Mesodermal cell (in vitro differentiated cells): ENCODE measurements around the gene ZNF830.
A peak's percentile ranks its signal among the peaks of the same experiment; 100 is the strongest.

Source experiments
- H3K27ac ChIP-seq: 2 replicates; pipeline ENCODE4 v1.7.0; 2013; ENCODE audit warnings: mild to moderate bottlenecking, low read depth, low read length, moderate library complexity; ENCODE audit not compliant: severe bottlenecking
- H3K36me3 ChIP-seq: 2 replicates; pipeline ENCODE4 v1.7.1; 2013; ENCODE audit warnings: mild to moderate bottlenecking, low read length, moderate library complexity; ENCODE audit not compliant: control insufficient read depth, insufficient read depth
- H3K4me1 ChIP-seq: one replicate; pipeline ENCODE4 v1.7.1; 2013; ENCODE audit warnings: mild to moderate bottlenecking, low read length; ENCODE audit not compliant: insufficient read depth, control insufficient read depth, poor library complexity, severe bottlenecking
- H3K4me3 ChIP-seq: 2 replicates; pipeline ENCODE4 v1.7.0; 2013; ENCODE audit warnings: low read length, control low read depth, mild to moderate bottlenecking; ENCODE audit not compliant: insufficient read depth, poor library complexity, severe bottlenecking; ENCODE audit errors: extremely low read depth
- H3K9me3 ChIP-seq: 2 replicates; pipeline ENCODE4 v1.7.1; 2013; ENCODE audit warnings: mild to moderate bottlenecking, low read length, moderate library complexity; ENCODE audit not compliant: control insufficient read depth
- WGBS, 2 experiments: methylation state at CpG; one replicate each; pipeline ENCODE4 v1.1.5; 2013; ENCODE audit warnings: missing lambda C conversion rate in 2 of 2; ENCODE audit not compliant: insufficient coverage in 2 of 2; 5-methylcytosine and 5-hydroxymethylcytosine counted together

Gene ZNF830

GRCh38 chr17:34974794-34975785 lies 13.8 kb downstream of the ZNF830 start:
- H3K4me1 ChIP-seq: peaks cover 3% of the 10 kb centered on the region
- no peak overlapping the region for H3K4me3 ChIP-seq
- H3K36me3 ChIP-seq: no peaks in the 10 kb centered on the region
- H3K9me3 ChIP-seq: no peaks in the 10 kb centered on the region
- no peak overlapping the region for H3K27ac ChIP-seq
- WGBS, 2 experiments: 79 to 83% methylated on average over 2 of the region's 3 CpGs

GRCh38 chr17:34979153-34979552 lies 17.8 kb downstream of the ZNF830 start:
- no peaks in the 10 kb centered on the region for H3K9me3 ChIP-seq
- H3K4me3 ChIP-seq: no peak overlapping the region
- peaks cover 3% of the 10 kb centered on the region for H3K4me1 ChIP-seq
- WGBS, 2 experiments: 87 to 98% methylated on average over 5 to 6 of the region's 7 CpGs
- H3K36me3 ChIP-seq: peaks cover 18% of the 10 kb centered on the region
- no peak overlapping the region for H3K27ac ChIP-seq

DNA sequence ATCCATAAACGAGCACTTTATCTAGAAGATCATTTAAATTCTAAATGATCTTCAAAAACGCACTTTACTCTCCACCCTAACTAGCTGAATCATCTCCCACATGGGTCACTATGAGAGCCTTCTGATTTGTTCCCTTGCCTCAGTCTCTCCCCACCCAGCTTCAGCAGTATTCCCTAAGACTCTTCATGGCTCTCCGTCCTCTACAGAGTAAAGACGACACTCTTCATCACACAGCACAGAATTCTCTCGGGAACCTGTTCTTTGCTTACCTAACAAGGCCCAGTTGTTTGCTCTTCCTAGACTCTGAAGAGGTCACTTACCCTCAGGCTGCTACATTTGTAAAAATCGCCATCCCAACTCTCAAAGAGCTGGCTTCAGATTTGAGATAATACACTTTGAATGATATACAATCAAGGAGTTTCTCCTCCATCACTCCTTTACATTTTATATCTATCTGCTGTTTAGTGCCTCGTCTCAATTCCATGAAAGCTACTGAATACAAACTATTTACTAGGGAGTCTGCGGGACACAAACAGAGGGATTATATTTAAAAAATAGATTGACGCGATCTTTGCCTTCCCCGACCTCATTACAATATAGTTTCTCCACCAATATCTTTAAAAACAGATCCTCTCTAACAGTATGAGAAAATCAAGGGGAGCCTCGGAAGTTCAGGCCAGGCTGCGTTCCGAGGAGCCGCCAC lies 18.5 kb downstream of the ZNF830 start:
- whole genome bisulfite sequencing, 2 experiments: 56 to 58% methylated on average over 5 to 7 of the region's 15 CpGs
- H3K4me3 ChIP-seq: peak overlapping the region; percentile 84
- H3K9me3 ChIP-seq: no peaks in the 10 kb centered on the region
- H3K27ac ChIP-seq: peak overlapping the region; percentile 98
- H3K36me3 ChIP-seq: peaks cover 24% of the 10 kb centered on the region
- peaks cover 3% of the 10 kb centered on the region for H3K4me1 ChIP-seq

GRCh38 chr17:34980353-34980680 lies 19.0 kb downstream of the ZNF830 start, which contains the start of gene LIG3:
Gene LIG3, plus strand, starts transcription at chr17:34980512. Its CDS starts 2,494 bp downstream, at chr17:34983006.
- WGBS, 2 experiments: 0% methylated on average over 24 to 33 of the region's 39 CpGs
- Histone ChIP-seq H3K4me1 (no peaks in the 10 kb centered on the region), H3K27ac (peak within 1 kb of the TSS; percentile 98), H3K4me3 (peak within 1 kb of the TSS; percentile 84), H3K9me3 (no peaks in the 10 kb centered on the region), H3K36me3 (peaks cover 26% of the 10 kb centered on the region)

DNA sequence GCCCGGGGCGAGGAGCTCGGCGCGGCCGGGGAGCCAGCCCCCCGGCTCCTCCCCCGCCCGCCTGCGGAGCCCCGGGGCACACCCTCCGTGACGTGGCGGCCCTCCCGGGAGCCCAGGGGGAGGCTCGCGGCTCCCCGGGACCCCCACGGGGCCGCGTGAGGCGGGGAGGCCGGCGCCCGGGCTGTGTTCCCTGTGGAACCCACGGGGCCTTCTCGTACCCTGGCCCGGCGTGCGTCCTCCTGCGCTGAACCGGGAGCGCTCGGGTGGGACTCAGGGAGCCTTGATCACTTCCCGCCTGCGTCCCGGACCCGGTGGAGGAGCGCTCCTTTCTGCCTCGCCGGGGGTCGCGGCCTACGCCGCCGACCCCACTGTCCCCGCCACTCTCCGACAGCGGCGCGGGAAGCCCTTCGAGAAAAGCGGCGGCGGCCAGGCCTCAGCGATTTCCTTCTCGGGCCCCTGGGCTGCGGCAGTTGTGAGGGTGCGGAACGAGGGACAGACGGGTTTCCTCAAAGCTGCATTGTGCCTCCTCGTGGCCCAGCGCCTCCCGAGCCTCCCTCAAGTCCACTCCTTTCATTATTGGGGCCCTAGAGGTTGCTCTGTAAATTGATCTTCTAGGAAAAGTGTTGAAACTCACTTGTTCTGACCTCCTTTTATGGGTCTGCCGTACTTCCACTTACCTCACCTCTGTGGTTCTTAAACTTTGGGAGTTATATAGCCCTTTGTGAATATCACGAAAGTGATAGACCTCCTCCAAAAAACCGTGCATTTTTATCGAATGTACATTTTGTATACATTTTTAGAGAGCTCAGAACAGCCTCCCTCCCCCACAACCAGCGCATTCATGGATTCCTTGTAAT lies 19.6 kb downstream of the ZNF830 start:
- 0 to 1% methylated on average over 33 to 59 of the region's 69 CpGs for WGBS, 2 experiments
- peak overlapping the region; percentile 98 for H3K27ac ChIP-seq
- H3K4me1 ChIP-seq: no peaks in the 10 kb centered on the region
- peaks cover 30% of the 10 kb centered on the region for H3K36me3 ChIP-seq
- H3K4me3 ChIP-seq: peak overlapping the region; percentile 84
- no peaks in the 10 kb centered on the region for H3K9me3 ChIP-seq

GRCh38 chr17:34981538-34982241 lies 20.4 kb downstream of the ZNF830 start:
- Histone ChIP-seq H3K27ac (peak overlapping the region; percentile 98), H3K4me3 (peak overlapping the region; percentile 84), H3K4me1 (no peaks in the 10 kb centered on the region), H3K36me3 (peaks cover 38% of the 10 kb centered on the region), H3K9me3 (no peaks in the 10 kb centered on the region)
- 86 to 90% methylated on average over 5 to 6 of the region's 8 CpGs for WGBS, 2 experiments

- peaks cover 87% of the 10 kb centered on the region for H3K36me3 ChIP-seq
- WGBS, 2 experiments: no CpG with 5 or more reads among the region's 2 CpGs
These were observed 25.9 kb downstream of the ZNF830 start for GRCh38 chr17:34987232-34987631.

GRCh38 chr17:34988644-34989043 lies 27.3 kb downstream of the ZNF830 start:
- no peaks in the 10 kb centered on the region for H3K4me1 ChIP-seq
- no peak overlapping the region for H3K27ac ChIP-seq
- no peak overlapping the region for H3K4me3 ChIP-seq
- H3K9me3 ChIP-seq: no peaks in the 10 kb centered on the region
- WGBS, 2 experiments: 91 to 100% methylated on average over 1 to 2 of the region's 2 CpGs
- peaks cover 89% of the 10 kb centered on the region for H3K36me3 ChIP-seq

More at GRCh38 chr17:34987232-34987631, 25.9 kb downstream of the ZNF830 start:
- Histone ChIP-seq H3K9me3 (no peaks in the 10 kb centered on the region), H3K27ac (no peak overlapping the region), H3K4me3 (no peak overlapping the region), H3K4me1 (no peaks in the 10 kb centered on the region)

- WGBS, 2 experiments: 90 to 96% methylated on average over 8 to 10 of the region's 10 CpGs
- peaks cover 89% of the 10 kb centered on the region for H3K36me3 ChIP-seq
- no peaks in the 10 kb centered on the region for H3K4me1 ChIP-seq
- no peak overlapping the region for H3K27ac ChIP-seq
- H3K9me3 ChIP-seq: no peaks in the 10 kb centered on the region
- H3K4me3 ChIP-seq: no peak overlapping the region
These were observed 28.1 kb downstream of the ZNF830 start for GRCh38 chr17:34989473-34989872.

DNA sequence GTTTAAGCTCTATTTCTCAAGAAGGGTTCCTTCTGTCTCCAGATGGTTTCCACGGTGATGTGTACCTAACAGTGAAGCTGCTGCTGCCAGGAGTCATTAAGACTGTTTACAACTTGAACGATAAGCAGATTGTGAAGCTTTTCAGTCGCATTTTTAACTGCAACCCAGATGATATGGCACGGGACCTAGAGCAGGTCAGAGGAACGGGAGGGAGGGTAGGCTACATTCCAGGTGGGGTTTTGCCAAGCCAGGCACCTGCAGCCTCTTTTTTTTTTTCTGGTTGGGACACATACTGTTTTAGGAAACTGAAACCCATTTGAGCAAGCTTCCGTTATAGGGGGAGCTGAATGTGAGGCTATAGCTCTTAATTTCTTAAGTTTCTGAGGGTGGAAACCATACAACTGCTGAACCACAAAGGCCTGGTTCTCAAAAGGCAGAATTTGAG lies 29.6 kb downstream of the ZNF830 start:
- peaks cover 93% of the 10 kb centered on the region for H3K36me3 ChIP-seq
- H3K4me1 ChIP-seq: no peaks in the 10 kb centered on the region
- no peak overlapping the region for H3K4me3 ChIP-seq
- H3K9me3 ChIP-seq: no peaks in the 10 kb centered on the region
- WGBS, 2 experiments: 95 to 98% methylated on average over 6 of the region's 6 CpGs
- H3K27ac ChIP-seq: no peak overlapping the region
